Kidney capillary endothelial cell (primary cell): Measurements from ENCODE around the gene MYO3B.
"Not testable (repeated sequence)": the region's sequence is repeated elsewhere in the genome, so short reads cannot be mapped to it uniquely, and the experiment has no call there.

Source experiments
- DNase-seq: peaks from one replicate; pipeline ENCODE4 v3.0.0-alpha.2; 2018; ENCODE audit warnings: low spot score

Gene MYO3B

GRCh38 chr2:170566138-170566537, 388.2 kb downstream of the MYO3B start:
- no peak for DNase-seq

- DNase-seq: no peak
These were observed 389.5 kb downstream of the MYO3B start for GRCh38 chr2:170567429-170567828.

GRCh38 chr2:170568511-170568910, 390.6 kb downstream of the MYO3B start:
- DNase-seq: no peak

- DNase-seq: no peak
These were observed 393.7 kb downstream of the MYO3B start for GRCh38 chr2:170571612-170572011.

GRCh38 chr2:170573671-170574070, 395.7 kb downstream of the MYO3B start:
- DNase-seq: no peak

- DNase-seq: no peak
These were observed 398.3 kb downstream of the MYO3B start for GRCh38 chr2:170576296-170576695.

- DNase-seq: no peak
These were observed 399.4 kb downstream of the MYO3B start for GRCh38 chr2:170577356-170577755.

- no peak for DNase-seq
These were observed 400.7 kb downstream of the MYO3B start for GRCh38 chr2:170578606-170579005.

GRCh38 chr2:170579511-170579910, 401.6 kb downstream of the MYO3B start:
- DNase-seq: no peak

- DNase-seq: no peak
These were observed 404.4 kb downstream of the MYO3B start for GRCh38 chr2:170582313-170582712.

- DNase-seq: no peak
These were observed 405.0 kb downstream of the MYO3B start for GRCh38 chr2:170582751-170583463.

GRCh38 chr2:170585067-170585466, 407.1 kb downstream of the MYO3B start:
- no peak for DNase-seq

- DNase-seq: no peak
These were observed 408.7 kb downstream of the MYO3B start for GRCh38 chr2:170586571-170587095.

GRCh38 chr2:170587117-170587516, 409.2 kb downstream of the MYO3B start:
- DNase-seq: no peak

- no peak for DNase-seq
These were observed 410.0 kb downstream of the MYO3B start for GRCh38 chr2:170587922-170588321.

GRCh38 chr2:170588729-170589128, 410.8 kb downstream of the MYO3B start:
- no peak for DNase-seq

- DNase-seq: no peak
These were observed 418.6 kb downstream of the MYO3B start for GRCh38 chr2:170596576-170596975.

- no peak for DNase-seq
These were observed 420.1 kb downstream of the MYO3B start for GRCh38 chr2:170598067-170598395.

GRCh38 chr2:170601489-170601888, 423.5 kb downstream of the MYO3B start:
- no peak for DNase-seq

GRCh38 chr2:170605862-170606261, 427.9 kb downstream of the MYO3B start:
- DNase-seq: no peak

GRCh38 chr2:170607171-170607570, 429.2 kb downstream of the MYO3B start:
- DNase-seq: no peak

- DNase-seq: no peak
These were observed 432.7 kb downstream of the MYO3B start for GRCh38 chr2:170610615-170611014.

GRCh38 chr2:170618948-170619347, 441.0 kb downstream of the MYO3B start:
- not testable (repeated sequence) for DNase-seq

- DNase-seq: not testable (repeated sequence)
These were observed 457.1 kb downstream of the MYO3B start for GRCh38 chr2:170635094-170635493.
